ENCODE results near the gene ABCA4.
A peak's percentile ranks its signal among the peaks of the same experiment; 100 is the strongest.

The ABCA4 gene

DNA sequence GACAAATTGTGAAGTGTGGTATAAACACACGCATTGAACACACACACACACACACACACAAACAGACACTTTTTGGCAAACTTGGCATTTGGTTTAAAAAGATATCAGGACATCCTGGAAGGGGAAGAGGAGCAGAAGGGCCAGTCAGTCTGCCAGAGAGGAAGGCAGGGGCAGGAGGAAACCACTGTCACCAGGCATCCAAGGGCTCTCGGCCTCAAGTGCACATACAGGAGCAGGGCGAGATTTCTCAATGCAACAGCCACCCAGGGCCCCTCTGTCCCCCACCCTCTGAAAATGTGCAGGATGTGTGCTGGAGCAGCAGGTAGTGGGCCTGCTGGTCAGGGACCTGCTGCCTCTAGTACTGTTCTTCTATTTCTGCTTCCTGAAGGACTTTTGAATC, 71.2 kb downstream of the ABCA4 start:
- no peak overlapping the region for H3K9ac ChIP-seq
- no peaks in the 10 kb centered on the region for H3K4me1 ChIP-seq
- H3K27me3 ChIP-seq (ENCODE audit: control insufficient read depth, insufficient read depth, low read length), result no peaks in the 10 kb centered on the region
- no peaks in the 10 kb centered on the region for H3K9me3 ChIP-seq (ENCODE audit: control insufficient read depth, low read length)
- no peak overlapping the region for H3K27ac ChIP-seq
- no peak overlapping the region for H3K4me2 ChIP-seq (ENCODE audit: low read length)
- no peaks in the 10 kb centered on the region for H3K36me3 ChIP-seq (ENCODE audit: control insufficient read depth, insufficient read depth, low read length)
- no peaks in the 10 kb centered on the region for H3K79me2 ChIP-seq
- H2AFZ ChIP-seq, result no peak overlapping the region
- TF ChIP-seq, protein P1, sequence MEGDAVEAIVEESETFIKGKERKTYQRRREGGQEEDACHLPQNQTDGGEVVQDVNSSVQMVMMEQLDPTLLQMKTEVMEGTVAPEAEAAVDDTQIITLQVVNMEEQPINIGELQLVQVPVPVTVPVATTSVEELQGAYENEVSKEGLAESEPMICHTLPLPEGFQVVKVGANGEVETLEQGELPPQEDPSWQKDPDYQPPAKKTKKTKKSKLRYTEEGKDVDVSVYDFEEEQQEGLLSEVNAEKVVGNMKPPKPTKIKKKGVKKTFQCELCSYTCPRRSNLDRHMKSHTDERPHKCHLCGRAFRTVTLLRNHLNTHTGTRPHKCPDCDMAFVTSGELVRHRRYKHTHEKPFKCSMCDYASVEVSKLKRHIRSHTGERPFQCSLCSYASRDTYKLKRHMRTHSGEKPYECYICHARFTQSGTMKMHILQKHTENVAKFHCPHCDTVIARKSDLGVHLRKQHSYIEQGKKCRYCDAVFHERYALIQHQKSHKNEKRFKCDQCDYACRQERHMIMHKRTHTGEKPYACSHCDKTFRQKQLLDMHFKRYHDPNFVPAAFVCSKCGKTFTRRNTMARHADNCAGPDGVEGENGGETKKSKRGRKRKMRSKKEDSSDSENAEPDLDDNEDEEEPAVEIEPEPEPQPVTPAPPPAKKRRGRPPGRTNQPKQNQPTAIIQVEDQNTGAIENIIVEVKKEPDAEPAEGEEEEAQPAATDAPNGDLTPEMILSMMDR (IDR thresholded peaks at IDR 0.05), result no peak
- H3K4me3 ChIP-seq (ENCODE audit: low read depth, low read length), result no peak overlapping the region

DNA sequence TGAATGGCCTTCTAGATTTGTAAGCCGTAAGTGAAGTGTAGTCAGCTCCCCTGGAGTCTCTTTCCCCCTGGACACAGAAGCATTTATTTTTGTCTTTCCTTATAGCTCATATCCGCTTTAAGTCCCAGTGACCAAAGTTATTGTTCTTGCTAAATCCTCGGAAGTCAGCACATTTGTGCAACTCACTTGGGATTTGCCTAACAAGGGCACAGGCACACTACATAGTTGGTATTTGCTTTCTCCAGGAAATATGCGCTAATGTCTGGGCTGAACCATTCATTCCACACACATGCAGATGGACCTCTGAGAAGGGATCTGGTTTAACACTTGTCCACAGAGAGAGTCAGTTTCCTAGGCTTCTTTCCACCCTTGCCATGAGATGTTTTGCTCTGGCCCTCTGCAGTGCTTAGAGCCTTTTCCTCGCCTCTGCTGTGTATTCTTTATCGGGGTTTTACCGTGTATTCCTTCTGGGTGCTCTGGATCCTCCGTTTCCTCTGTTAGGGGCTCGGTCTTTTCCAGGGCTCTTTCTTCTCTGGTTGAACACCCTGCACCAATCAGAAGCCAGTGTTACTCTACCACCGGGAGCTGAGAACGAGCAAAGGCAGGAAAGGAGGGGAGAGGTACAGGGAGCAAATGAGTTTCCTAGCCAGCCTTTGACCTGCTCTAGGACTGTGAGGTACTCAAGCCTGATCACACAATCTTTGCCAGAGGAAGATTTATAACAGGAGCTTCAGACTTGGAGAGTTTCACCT, 72.4 kb downstream of the ABCA4 start:
- Histone ChIP-seq H3K9ac (no peak overlapping the region), H2AFZ (no peak overlapping the region), H3K79me2 (no peaks in the 10 kb centered on the region), H3K4me2 (ENCODE audit: low read length) (no peak overlapping the region), H3K4me3 (ENCODE audit: low read depth, low read length) (no peak overlapping the region), H3K27me3 (ENCODE audit: control insufficient read depth, insufficient read depth, low read length) (no peaks in the 10 kb centered on the region), H3K27ac (peak overlapping the region; percentile 80), H3K36me3 (ENCODE audit: control insufficient read depth, insufficient read depth, low read length) (no peaks in the 10 kb centered on the region), H3K9me3 (ENCODE audit: control insufficient read depth, low read length) (no peaks in the 10 kb centered on the region), H3K4me1 (no peaks in the 10 kb centered on the region)
- TF ChIP-seq, protein P1 (IDR thresholded peaks at IDR 0.05), result no peak

DNA sequence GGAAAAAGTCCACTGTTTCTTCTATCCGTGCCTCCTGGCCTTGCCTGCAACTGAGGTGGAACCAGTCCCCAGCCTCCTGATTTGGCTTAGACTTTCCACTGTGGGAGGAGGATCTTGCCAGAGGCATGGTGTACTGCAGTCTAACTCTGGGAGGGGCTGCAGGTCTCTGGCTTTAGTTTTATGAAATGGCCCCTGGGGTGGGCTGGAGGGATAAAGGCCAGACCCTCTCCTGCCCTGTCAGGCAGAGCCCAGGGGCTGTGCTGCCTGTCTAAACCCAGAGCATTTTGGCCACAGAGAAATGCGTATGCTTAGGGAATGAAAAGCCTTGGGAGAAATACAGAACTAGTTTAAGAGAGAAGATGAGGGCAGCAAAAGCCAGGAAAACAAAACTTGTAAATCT, 73.0 kb downstream of the ABCA4 start:
- Histone ChIP-seq H2AFZ (no peak overlapping the region), H3K27ac (peak overlapping the region; percentile 80), H3K9ac (no peak overlapping the region)

DNA sequence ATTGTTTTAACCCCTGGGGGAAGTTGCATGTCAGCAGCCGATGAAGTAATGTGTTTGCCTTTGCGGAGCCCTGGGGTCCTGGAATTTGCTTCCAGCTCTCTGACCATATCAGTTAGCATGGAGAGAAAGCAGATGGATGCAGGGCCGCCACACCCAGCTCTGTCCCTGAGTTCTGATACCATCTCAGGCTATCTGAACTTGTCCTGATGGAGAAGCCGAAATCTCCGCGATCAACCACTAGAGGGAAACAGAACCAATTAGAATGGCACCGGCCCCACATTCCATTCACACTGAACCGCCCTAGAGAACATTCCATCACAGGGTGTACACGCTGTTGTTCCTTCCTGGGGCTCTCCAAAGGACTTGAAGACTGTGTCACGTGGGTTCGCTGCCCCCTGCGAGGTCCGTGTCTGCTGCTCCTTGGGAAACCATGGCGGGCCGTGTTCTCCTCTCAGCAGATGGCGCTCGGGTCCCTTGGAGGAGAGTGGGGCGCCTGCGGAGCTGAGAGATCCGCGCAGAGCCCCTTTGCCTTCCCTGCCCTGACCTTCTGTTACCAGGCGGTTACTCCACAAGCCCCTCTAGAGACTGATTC, 75.4 kb downstream of the ABCA4 start:
- peak overlapping the region; percentile 57 for H3K27ac ChIP-seq
- no peaks in the 10 kb centered on the region for H3K79me2 ChIP-seq
- no peaks in the 10 kb centered on the region for H3K27me3 ChIP-seq (ENCODE audit: control insufficient read depth, insufficient read depth, low read length)
- no peaks in the 10 kb centered on the region for H3K4me1 ChIP-seq
- H3K9me3 ChIP-seq (ENCODE audit: control insufficient read depth, low read length), result no peaks in the 10 kb centered on the region
- peak overlapping the region; percentile 57 for H3K4me2 ChIP-seq (ENCODE audit: low read length)
- no peak overlapping the region for H3K9ac ChIP-seq
- TF ChIP-seq, protein P1 (IDR thresholded peaks at IDR 0.05), result peak; percentile 69
- peak overlapping the region; percentile 78 for H2AFZ ChIP-seq
- no peaks in the 10 kb centered on the region for H3K36me3 ChIP-seq (ENCODE audit: control insufficient read depth, insufficient read depth, low read length)
- no peak overlapping the region for H3K4me3 ChIP-seq (ENCODE audit: low read depth, low read length)

More for the DNA sequence above, 73.0 kb downstream of the ABCA4 start:
- Histone ChIP-seq H3K79me2 (no peaks in the 10 kb centered on the region), H3K27me3 (ENCODE audit: control insufficient read depth, insufficient read depth, low read length) (no peaks in the 10 kb centered on the region), H3K9me3 (ENCODE audit: control insufficient read depth, low read length) (no peaks in the 10 kb centered on the region), H3K4me1 (no peaks in the 10 kb centered on the region), H3K36me3 (ENCODE audit: control insufficient read depth, insufficient read depth, low read length) (no peaks in the 10 kb centered on the region), H3K4me3 (ENCODE audit: low read depth, low read length) (no peak overlapping the region), H3K4me2 (ENCODE audit: low read length) (no peak overlapping the region)
- TF ChIP-seq, protein P1 (IDR thresholded peaks at IDR 0.05), result no peak
